Thyroid gland (tissue), 4 donors: ENCODE data around the gene NDUFV3. TPM values are rescaled to one million over a fixed set of nuclear protein-coding genes. Genes with fewer than 3 reads are reported as not detected.
"Not testable (repeated sequence)": the region's sequence is repeated elsewhere in the genome, so short reads cannot be mapped to it uniquely, and the experiment has no call there.

Source experiments
- DNase-seq, 2 donors: peaks; one replicate each; pipeline ENCODE4 v3.0.0-alpha.2; 2019
- H3K27ac ChIP-seq, 3 donors: fragments of 200-600 bp; sonication (generic); 1 replicate in 2 of 3; 2 replicates in 1 of 3; pipeline ENCODE4 v1.5.1; 2016 to 2019; ENCODE audit warnings: mild to moderate bottlenecking in 1 of 3, moderate library complexity in 1 of 3
- H3K27me3 ChIP-seq: fragments of 200-600 bp; sonication (generic); one replicate; pipeline ENCODE4 v1.5.1; 2019
- H3K36me3 ChIP-seq, 2 donors: fragments of 200-600 bp; sonication (generic); one replicate each; pipeline ENCODE4 v1.5.1; 2016 to 2019
- H3K4me1 ChIP-seq, 2 donors: fragments of 200-600 bp; sonication (generic); one replicate each; pipeline ENCODE4 v1.5.1; 2017 to 2019
- H3K4me3 ChIP-seq, 3 donors: fragments of 200-600 bp; sonication (generic); replicated peaks in 1 of 3; 1 replicate in 2 of 3; 2 replicates in 1 of 3; pipeline ENCODE4 v1.5.1; 2016; ENCODE audit warnings: mild to moderate bottlenecking in 1 of 3
- H3K9me3 ChIP-seq: fragments of 200-600 bp; sonication (generic); one replicate; pipeline ENCODE4 v1.5.1; 2017
- CTCF ChIP-seq, 6 experiments: fragments of 200-600 bp in 3 of 6; fragments of 450-650 bp in 3 of 6; sonication (generic) in 3 of 6; IDR thresholded peaks; one replicate each; pipeline ENCODE4 v1.5.1; 2016 to 2019; ENCODE audit warnings: antibody characterized with exemption in 6 of 6, mild to moderate bottlenecking in 2 of 6, inconsistent platforms in 1 of 6, moderate library complexity in 1 of 6
- POLR2A ChIP-seq, 2 donors: fragments of 450-650 bp; IDR thresholded peaks; one replicate each; pipeline ENCODE4 v1.6.1; 2017; ENCODE audit warnings: antibody characterized with exemption in 2 of 2, mild to moderate bottlenecking in 2 of 2, moderate library complexity in 1 of 2
- WGBS, 2 donors: methylation state at CpG; one replicate each; pipeline ENCODE4 v1.1.5; 2017; 5-methylcytosine and 5-hydroxymethylcytosine counted together
- intact Hi-C: fragments of 100-400 bp; cut with DNase I; formaldehyde crosslinking; loops from one replicate; pipeline ENCODE4 v1.15.1; 2023
- total RNA-seq, 4 donors: library from RNA; depleted of rRNA; stranded (reverse); fragments of >200 nt; gene quantifications; one replicate each; pipeline ENCODE4 v1.2.3, GENCODE V29; 2016

The NDUFV3 gene
- total RNA-seq, 4 donors from 2014 or later: 51.9 to 61.8 (median 55.2) TPM

- H3K9me3 ChIP-seq: no peaks in the 10 kb centered on the region
- H3K27me3 ChIP-seq: no peaks in the 10 kb centered on the region
- peaks cover 4 to 13% of the 10 kb centered on the region in 2 donors for H3K4me1 ChIP-seq
- peak; percentile 79 to 85 for DNase-seq
- 48 to 58% methylated on average over 16 of the region's 16 CpGs for WGBS, 2 donors
- H3K36me3 ChIP-seq: no peaks in the 10 kb centered on the region
- peak overlapping the region in 2 of 3 donors; percentile 13 to 44 for H3K27ac ChIP-seq
- no peak overlapping the region for H3K4me3 ChIP-seq
- intact Hi-C loops: no loop called here
- TF ChIP-seq POLR2A (IDR thresholded peaks at IDR 0.05) (no peak), CTCF (IDR thresholded peaks at IDR 0.05) (no peak)
Measured at GRCh38 chr21:42939582-42940413, 46.7 kb downstream of the NDUFV3 start.

GRCh38 chr21:42941696-42942085 is 48.6 kb downstream of the NDUFV3 start:
- intact Hi-C loops: no loop called here

GRCh38 chr21:42942244-42942643 is 49.1 kb downstream of the NDUFV3 start:
- Histone ChIP-seq H3K4me3 (no peak overlapping the region), H3K4me1 (peaks cover 19 to 29% of the 10 kb centered on the region in 2 donors), H3K9me3 (no peaks in the 10 kb centered on the region), H3K27ac (no peak overlapping the region), H3K36me3 (no peaks in the 10 kb centered on the region), H3K27me3 (no peaks in the 10 kb centered on the region)
- WGBS, 2 donors: 76 to 78% methylated on average over 6 of the region's 6 CpGs
- no peak for TF ChIP-seq CTCF (IDR thresholded peaks at IDR 0.05)
- TF ChIP-seq POLR2A (IDR thresholded peaks at IDR 0.05): no peak
- intact Hi-C loops: no loop called here
- no peak for DNase-seq

More at GRCh38 chr21:42941696-42942085, 48.6 kb downstream of the NDUFV3 start:
- 84 to 94% methylated on average over 6 of the region's 6 CpGs for WGBS, 2 donors
- no peaks in the 10 kb centered on the region for H3K27me3 ChIP-seq
- H3K9me3 ChIP-seq: no peaks in the 10 kb centered on the region
- H3K4me3 ChIP-seq: no peak overlapping the region
- no peak for TF ChIP-seq CTCF (IDR thresholded peaks at IDR 0.05)
- TF ChIP-seq POLR2A (IDR thresholded peaks at IDR 0.05): no peak
- H3K36me3 ChIP-seq: no peaks in the 10 kb centered on the region
- H3K27ac ChIP-seq: no peak overlapping the region
- H3K4me1 ChIP-seq: peaks cover 14 to 24% of the 10 kb centered on the region in 2 donors
- DNase-seq: no peak

- DNase-seq, H3K9me3 ChIP-seq, H3K4me3 ChIP-seq, intact Hi-C loops, H3K36me3 ChIP-seq, H3K27me3 ChIP-seq, H3K27ac ChIP-seq: not testable (repeated sequence)
- 79 to 83% methylated on average over 13 of the region's 13 CpGs for WGBS, 2 donors
- peaks cover 15 to 16% of the 10 kb centered on the region in 2 donors for H3K4me1 ChIP-seq
Measured at GRCh38 chr21:42949094-42949755, 56.1 kb downstream of the NDUFV3 start.

GRCh38 chr21:42951193-42951592 is 58.1 kb downstream of the NDUFV3 start:
- DNase-seq, H3K27me3 ChIP-seq, intact Hi-C loops, H3K36me3 ChIP-seq, H3K9me3 ChIP-seq, H3K27ac ChIP-seq, H3K4me3 ChIP-seq: not testable (repeated sequence)
- 98% methylated on average over 9 of the region's 9 CpGs for WGBS, 2 donors
- H3K4me1 ChIP-seq: peaks cover 13 to 21% of the 10 kb centered on the region in 2 donors
